Memory B cell (primary cell): ENCODE results near the gene CTSO.
A peak's percentile ranks its signal among the peaks of the same experiment; 100 is the strongest.

Experiments
- ATAC-seq: fragments of 150-1000 bp; cut with Tn5 transposase; 2 replicates; pipeline ENCODE4 v1.10.0; 2021; ENCODE audit warnings: low read depth, mild to moderate bottlenecking, moderate library complexity
- DNase-seq, 2 donors: peaks; one replicate each; pipeline ENCODE4 v3.0.0; 2022; ENCODE audit warnings: low spot score in 2 of 2
- H3K27ac Mint-ChIP-seq: one replicate; pipeline ENCODE4 v1.8.0; 2022; ENCODE audit warnings: mild to moderate bottlenecking, moderate library complexity, mixed read lengths
- H3K27me3 Mint-ChIP-seq: one replicate; pipeline ENCODE4 v1.8.0; 2022; ENCODE audit warnings: mixed read lengths
- H3K36me3 Mint-ChIP-seq: one replicate; pipeline ENCODE4 v1.8.0; 2022; ENCODE audit warnings: mild to moderate bottlenecking, mixed read lengths
- H3K4me1 Mint-ChIP-seq: one replicate; pipeline ENCODE4 v1.8.0; 2022; ENCODE audit warnings: mixed read lengths
- H3K4me3 Mint-ChIP-seq: one replicate; pipeline ENCODE4 v1.8.0; 2022; ENCODE audit warnings: mild to moderate bottlenecking, moderate library complexity, mixed read lengths
- H3K9me3 Mint-ChIP-seq: one replicate; pipeline ENCODE4 v1.8.0; 2022; ENCODE audit warnings: mixed read lengths

Gene CTSO

GRCh38 chr4:155966171-155966570 is 12.5 kb upstream of the CTSO start:
- Mint-ChIP-seq H3K9me3 (peaks cover 2% of the 10 kb centered on the region), H3K4me3 (no peak overlapping the region), H3K4me1 (no peaks in the 10 kb centered on the region), H3K27me3 (no peaks in the 10 kb centered on the region), H3K27ac (no peak overlapping the region), H3K36me3 (no peaks in the 10 kb centered on the region)
- ATAC-seq = no peak
- no peak for DNase-seq

- Mint-ChIP-seq H3K4me1 (no peaks in the 10 kb centered on the region), H3K27me3 (peaks cover under 1% of the 10 kb centered on the region), H3K27ac (no peak overlapping the region), H3K36me3 (no peaks in the 10 kb centered on the region), H3K9me3 (peaks cover 2% of the 10 kb centered on the region), H3K4me3 (no peak overlapping the region)
- no peak for DNase-seq
- no peak for ATAC-seq
Observed at GRCh38 chr4:155964016-155964891, 10.6 kb upstream of the CTSO start.

- Mint-ChIP-seq H3K4me3 (no peak overlapping the region), H3K9me3 (no peaks in the 10 kb centered on the region), H3K36me3 (no peaks in the 10 kb centered on the region), H3K4me1 (no peaks in the 10 kb centered on the region), H3K27me3 (peaks cover 5% of the 10 kb centered on the region), H3K27ac (no peak overlapping the region)
- ATAC-seq = no peak
- no peak for DNase-seq
Observed at GRCh38 chr4:155962767-155963166, 9.1 kb upstream of the CTSO start.

- Mint-ChIP-seq H3K36me3 (no peaks in the 10 kb centered on the region), H3K27ac (no peak overlapping the region), H3K9me3 (no peaks in the 10 kb centered on the region), H3K4me1 (no peaks in the 10 kb centered on the region), H3K27me3 (peaks cover 5% of the 10 kb centered on the region), H3K4me3 (no peak overlapping the region)
- ATAC-seq (no peak), DNase-seq (no peak)
Observed at GRCh38 chr4:155961575-155961974, 7.9 kb upstream of the CTSO start.

GRCh38 chr4:155960522-155960921 is 6.9 kb upstream of the CTSO start:
- H3K9me3 Mint-ChIP-seq = no peaks in the 10 kb centered on the region
- no peak for ATAC-seq
- H3K4me1 Mint-ChIP-seq = no peaks in the 10 kb centered on the region

GRCh38 chr4:155959417-155959816 is 5.8 kb upstream of the CTSO start:
- DNase-seq (no peak), ATAC-seq (no peak)
- no peak overlapping the region for H3K27ac Mint-ChIP-seq
- H3K27me3 Mint-ChIP-seq = peaks cover 5% of the 10 kb centered on the region
- no peaks in the 10 kb centered on the region for H3K36me3 Mint-ChIP-seq
- no peaks in the 10 kb centered on the region for H3K4me1 Mint-ChIP-seq
- H3K4me3 Mint-ChIP-seq = no peak overlapping the region
- no peaks in the 10 kb centered on the region for H3K9me3 Mint-ChIP-seq

More at GRCh38 chr4:155960522-155960921, 6.9 kb upstream of the CTSO start:
- Mint-ChIP-seq H3K27me3 (peaks cover 5% of the 10 kb centered on the region), H3K4me3 (no peak overlapping the region), H3K27ac (no peak overlapping the region), H3K36me3 (no peaks in the 10 kb centered on the region)
- DNase-seq = no peak

GRCh38 chr4:155956461-155956860 is 2.8 kb upstream of the CTSO start:
- Mint-ChIP-seq H3K4me3 (no peak overlapping the region), H3K27ac (no peak overlapping the region), H3K36me3 (no peaks in the 10 kb centered on the region), H3K27me3 (peaks cover 5% of the 10 kb centered on the region), H3K4me1 (peaks cover 7% of the 10 kb centered on the region), H3K9me3 (no peaks in the 10 kb centered on the region)
- DNase-seq = no peak
- ATAC-seq = no peak

- H3K27me3 Mint-ChIP-seq = peaks cover 5% of the 10 kb centered on the region
- H3K27ac Mint-ChIP-seq = peak overlapping the region; percentile 9
- H3K4me3 Mint-ChIP-seq = no peak overlapping the region
- ATAC-seq (no peak), DNase-seq (no peak)
- peaks cover 9% of the 10 kb centered on the region for H3K4me1 Mint-ChIP-seq
- no peaks in the 10 kb centered on the region for H3K36me3 Mint-ChIP-seq
- H3K9me3 Mint-ChIP-seq = no peaks in the 10 kb centered on the region
Observed at GRCh38 chr4:155954939-155955338, 1.3 kb upstream of the CTSO start.

GRCh38 chr4:155954118-155954685 is 536 bp upstream of the CTSO start:
- H3K4me3 Mint-ChIP-seq = peak overlapping the region; percentile 98
- H3K36me3 Mint-ChIP-seq = no peaks in the 10 kb centered on the region
- H3K4me1 Mint-ChIP-seq = peaks cover 9% of the 10 kb centered on the region
- ATAC-seq = no peak
- H3K27me3 Mint-ChIP-seq = peaks cover 5% of the 10 kb centered on the region
- no peaks in the 10 kb centered on the region for H3K9me3 Mint-ChIP-seq
- peak overlapping the region; percentile 98 for H3K27ac Mint-ChIP-seq
- peak in 1 of 2 donors; percentile 11 for DNase-seq

GRCh38 chr4:155952501-155952901 is 1.2 kb downstream of the CTSO start:
- no peak for DNase-seq
- Mint-ChIP-seq H3K36me3 (no peaks in the 10 kb centered on the region), H3K4me3 (peak overlapping the region; percentile 56), H3K27ac (no peak overlapping the region), H3K9me3 (no peaks in the 10 kb centered on the region), H3K4me1 (peaks cover 9% of the 10 kb centered on the region), H3K27me3 (no peaks in the 10 kb centered on the region)
- no peak for ATAC-seq

GRCh38 chr4:155950461-155950860 is 3.2 kb downstream of the CTSO start:
- no peak for ATAC-seq
- H3K4me3 Mint-ChIP-seq = no peak overlapping the region
- H3K36me3 Mint-ChIP-seq = no peaks in the 10 kb centered on the region
- DNase-seq = no peak
- no peaks in the 10 kb centered on the region for H3K27me3 Mint-ChIP-seq
- H3K4me1 Mint-ChIP-seq = peaks cover 11% of the 10 kb centered on the region
- H3K9me3 Mint-ChIP-seq = no peaks in the 10 kb centered on the region
- no peak overlapping the region for H3K27ac Mint-ChIP-seq

GRCh38 chr4:155948541-155948940 is 5.1 kb downstream of the CTSO start:
- no peak for DNase-seq
- Mint-ChIP-seq H3K36me3 (no peaks in the 10 kb centered on the region), H3K4me1 (peaks cover 9% of the 10 kb centered on the region), H3K27ac (no peak overlapping the region), H3K4me3 (no peak overlapping the region), H3K27me3 (no peaks in the 10 kb centered on the region), H3K9me3 (no peaks in the 10 kb centered on the region)
- ATAC-seq = no peak

- ATAC-seq (no peak), DNase-seq (no peak)
- Mint-ChIP-seq H3K4me3 (no peak overlapping the region), H3K27ac (no peak overlapping the region), H3K4me1 (peaks cover 4% of the 10 kb centered on the region), H3K9me3 (no peaks in the 10 kb centered on the region), H3K36me3 (peaks cover 7% of the 10 kb centered on the region), H3K27me3 (no peaks in the 10 kb centered on the region)
Observed at GRCh38 chr4:155946486-155946885, 7.2 kb downstream of the CTSO start.

- no peaks in the 10 kb centered on the region for H3K9me3 Mint-ChIP-seq
- H3K27me3 Mint-ChIP-seq = no peaks in the 10 kb centered on the region
- H3K4me3 Mint-ChIP-seq = no peak overlapping the region
- no peak for ATAC-seq
- DNase-seq = no peak
- H3K27ac Mint-ChIP-seq = no peak overlapping the region
- H3K4me1 Mint-ChIP-seq = peaks cover 2% of the 10 kb centered on the region
- peaks cover 17% of the 10 kb centered on the region for H3K36me3 Mint-ChIP-seq
Observed at GRCh38 chr4:155944516-155944915, 9.2 kb downstream of the CTSO start.
